ENCODE measurements around the gene LAMA4.

DNA sequence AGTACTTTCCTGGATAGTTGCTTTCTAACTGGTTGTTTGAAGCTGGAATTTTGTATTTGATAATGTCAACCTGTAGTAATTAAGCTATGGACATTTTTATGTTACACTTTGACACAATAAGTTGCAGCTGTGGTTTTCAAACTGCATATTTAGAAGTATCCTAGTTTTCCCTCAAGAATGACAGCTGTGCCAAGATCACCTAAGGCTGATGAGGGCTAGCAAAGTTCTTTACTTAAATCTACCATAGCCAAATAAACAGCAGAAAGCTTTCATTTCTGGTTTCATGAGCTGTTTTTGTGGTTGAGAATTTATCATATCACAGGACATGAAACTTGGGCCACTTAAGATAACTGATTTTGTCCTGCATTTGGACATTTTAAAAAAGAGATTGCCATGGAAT is 136.3 kb downstream of the LAMA4 start:
- TF ChIP-seq ZNF232 (CRISPR knock-in tag; IDR thresholded peaks at IDR 0.05; ENCODE audit: borderline replicate concordance) (no peak), TARDBP (CRISPR knock-in tag; IDR thresholded peaks at IDR 0.05) (no peak), ZNF343 (CRISPR knock-in tag; IDR thresholded peaks at IDR 0.05) (no peak), NPAS2 (CRISPR knock-in tag; IDR thresholded peaks at IDR 0.05; ENCODE audit: borderline replicate concordance) (no peak), PCBP2 (optimal IDR thresholded peaks at IDR 0.05; ENCODE audit: low read depth, low read length, poor library complexity, severe bottlenecking) (no peak), CBX5 (CRISPR knock-in tag; IDR thresholded peaks at IDR 0.05; ENCODE audit: borderline replicate concordance) (no peak), ZNF24 (IDR thresholded peaks at IDR 0.05) (no peak)
- TF ChIP-seq, protein P1, sequence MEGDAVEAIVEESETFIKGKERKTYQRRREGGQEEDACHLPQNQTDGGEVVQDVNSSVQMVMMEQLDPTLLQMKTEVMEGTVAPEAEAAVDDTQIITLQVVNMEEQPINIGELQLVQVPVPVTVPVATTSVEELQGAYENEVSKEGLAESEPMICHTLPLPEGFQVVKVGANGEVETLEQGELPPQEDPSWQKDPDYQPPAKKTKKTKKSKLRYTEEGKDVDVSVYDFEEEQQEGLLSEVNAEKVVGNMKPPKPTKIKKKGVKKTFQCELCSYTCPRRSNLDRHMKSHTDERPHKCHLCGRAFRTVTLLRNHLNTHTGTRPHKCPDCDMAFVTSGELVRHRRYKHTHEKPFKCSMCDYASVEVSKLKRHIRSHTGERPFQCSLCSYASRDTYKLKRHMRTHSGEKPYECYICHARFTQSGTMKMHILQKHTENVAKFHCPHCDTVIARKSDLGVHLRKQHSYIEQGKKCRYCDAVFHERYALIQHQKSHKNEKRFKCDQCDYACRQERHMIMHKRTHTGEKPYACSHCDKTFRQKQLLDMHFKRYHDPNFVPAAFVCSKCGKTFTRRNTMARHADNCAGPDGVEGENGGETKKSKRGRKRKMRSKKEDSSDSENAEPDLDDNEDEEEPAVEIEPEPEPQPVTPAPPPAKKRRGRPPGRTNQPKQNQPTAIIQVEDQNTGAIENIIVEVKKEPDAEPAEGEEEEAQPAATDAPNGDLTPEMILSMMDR (CRISPR knock-in tag; IDR thresholded peaks at IDR 0.05): no peak
- TF ChIP-seq, protein P2, sequence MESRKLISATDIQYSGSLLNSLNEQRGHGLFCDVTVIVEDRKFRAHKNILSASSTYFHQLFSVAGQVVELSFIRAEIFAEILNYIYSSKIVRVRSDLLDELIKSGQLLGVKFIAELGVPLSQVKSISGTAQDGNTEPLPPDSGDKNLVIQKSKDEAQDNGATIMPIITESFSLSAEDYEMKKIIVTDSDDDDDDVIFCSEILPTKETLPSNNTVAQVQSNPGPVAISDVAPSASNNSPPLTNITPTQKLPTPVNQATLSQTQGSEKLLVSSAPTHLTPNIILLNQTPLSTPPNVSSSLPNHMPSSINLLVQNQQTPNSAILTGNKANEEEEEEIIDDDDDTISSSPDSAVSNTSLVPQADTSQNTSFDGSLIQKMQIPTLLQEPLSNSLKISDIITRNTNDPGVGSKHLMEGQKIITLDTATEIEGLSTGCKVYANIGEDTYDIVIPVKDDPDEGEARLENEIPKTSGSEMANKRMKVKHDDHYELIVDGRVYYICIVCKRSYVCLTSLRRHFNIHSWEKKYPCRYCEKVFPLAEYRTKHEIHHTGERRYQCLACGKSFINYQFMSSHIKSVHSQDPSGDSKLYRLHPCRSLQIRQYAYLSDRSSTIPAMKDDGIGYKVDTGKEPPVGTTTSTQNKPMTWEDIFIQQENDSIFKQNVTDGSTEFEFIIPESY (CRISPR knock-in tag; IDR thresholded peaks at IDR 0.05): no peak
